Upper lobe of right lung (tissue), 1 donor: Measurements from ENCODE around the gene CHID1. TPM values are rescaled to one million over a fixed set of nuclear protein-coding genes. Genes with fewer than 3 reads are reported as not detected.

Experiments used
- ATAC-seq: fragments of 200-7000 bp; cut with Tn5 transposase; one replicate; pipeline ENCODE4 v1.9.1; 2020; ENCODE audit warnings: mild to moderate bottlenecking, moderate library complexity
- DNase-seq: peaks from one replicate; pipeline ENCODE4 v3.0.0-alpha.2; 2020
- H3K27ac ChIP-seq: fragments of 200-600 bp; one replicate; pipeline ENCODE4 v1.8.0; 2022
- H3K27me3 ChIP-seq: fragments of 200-600 bp; one replicate; pipeline ENCODE4 v1.8.0; 2022; ENCODE audit warnings: mild to moderate bottlenecking
- H3K36me3 ChIP-seq: fragments of 200-600 bp; one replicate; pipeline ENCODE4 v1.8.0; 2022
- H3K4me1 ChIP-seq: fragments of 200-600 bp; one replicate; pipeline ENCODE4 v1.8.0; 2022
- H3K4me3 ChIP-seq: fragments of 200-600 bp; one replicate; pipeline ENCODE4 v1.8.0; 2022; ENCODE audit warnings: mild to moderate bottlenecking
- H3K9me3 ChIP-seq: fragments of 200-600 bp; one replicate; pipeline ENCODE4 v1.8.0; 2022
- CTCF ChIP-seq: fragments of 200-600 bp; IDR thresholded peaks from one replicate; pipeline ENCODE4 v1.8.0; 2022; ENCODE audit warnings: antibody characterized with exemption
- intact Hi-C: fragments of 100-400 bp; cut with DNase I; formaldehyde crosslinking; loops from one replicate; pipeline ENCODE4 v1.11.0; 2022
- total RNA-seq: library from RNA; stranded (reverse); fragmentation: NEBNext Ultra II Directional; extraction: Animal tissue kit (Norgen Biotek cat#: 25700); gene quantifications from one replicate; pipeline ENCODE4 v1.2.1, GENCODE V29; 2021
- donor health status: DM: no; HTN: yes; CAD: no; lungs with severe emphysema.

The CHID1 gene
- total RNA-seq, 1 donor from 2014 or later = 52.9 TPM

- H3K36me3 ChIP-seq = peaks cover 13% of the 10 kb centered on the region
- peak overlapping the region; percentile 76 for H3K27ac ChIP-seq
- intact Hi-C loops = no loop called here
- peaks cover 67% of the 10 kb centered on the region for H3K4me1 ChIP-seq
- no peak for TF ChIP-seq CTCF
- H3K4me3 ChIP-seq = peak overlapping the region; percentile 52
- H3K27me3 ChIP-seq = peaks cover 9% of the 10 kb centered on the region
- ATAC-seq (no peak), DNase-seq (no peak)
- no peaks in the 10 kb centered on the region for H3K9me3 ChIP-seq
These were observed 78.6 kb downstream of the CHID1 start for GRCh38 chr11:831961-832528.

DNA sequence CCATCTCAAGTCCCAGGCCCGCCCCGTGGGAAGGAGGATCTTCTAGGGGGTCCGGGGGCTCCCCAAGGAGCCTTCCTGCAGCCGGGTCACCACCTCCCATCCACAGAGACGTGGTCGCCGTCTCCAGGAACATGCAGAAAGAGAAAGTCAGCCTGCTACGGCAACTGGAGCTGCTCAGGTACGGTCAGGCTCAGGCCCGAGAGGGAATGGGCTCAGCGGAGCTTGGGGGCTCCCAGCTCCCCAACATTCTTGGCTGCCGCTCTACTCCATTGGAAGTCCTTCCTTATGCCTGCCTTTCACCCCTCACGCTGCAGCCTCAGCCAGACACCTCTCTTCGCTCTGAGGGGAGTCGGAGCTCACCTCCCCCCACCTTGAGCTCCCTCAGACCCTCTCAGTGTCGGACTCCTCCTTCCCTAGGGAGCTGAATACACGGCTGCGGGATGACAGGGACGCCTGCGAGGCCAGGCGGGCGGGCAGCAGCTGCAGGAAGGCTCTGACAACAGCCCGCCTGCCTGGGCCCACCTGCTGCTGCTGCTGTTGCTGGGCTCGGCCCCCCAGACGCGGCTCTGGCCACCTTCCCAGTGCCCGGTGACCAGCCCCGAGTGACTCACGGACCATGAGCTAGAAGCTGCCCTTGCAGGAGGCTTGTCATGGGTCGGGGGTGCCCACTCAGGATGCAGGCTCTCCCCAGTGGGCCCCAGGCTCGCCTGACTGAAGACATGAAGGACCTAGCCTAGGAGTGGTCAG, 79.3 kb downstream of the CHID1 start:
- peaks cover 5% of the 10 kb centered on the region for H3K36me3 ChIP-seq
- no peaks in the 10 kb centered on the region for H3K9me3 ChIP-seq
- DNase-seq (no peak), ATAC-seq (no peak)
- TF ChIP-seq CTCF = no peak
- peak overlapping the region; percentile 45 for H3K4me3 ChIP-seq
- H3K27ac ChIP-seq = no peak overlapping the region
- peaks cover 73% of the 10 kb centered on the region for H3K4me1 ChIP-seq
- peaks cover 9% of the 10 kb centered on the region for H3K27me3 ChIP-seq
- intact Hi-C loops = no loop called here

- Histone ChIP-seq H3K27me3 (peaks cover 9% of the 10 kb centered on the region), H3K36me3 (peaks cover 2% of the 10 kb centered on the region), H3K9me3 (no peaks in the 10 kb centered on the region), H3K4me1 (peaks cover 81% of the 10 kb centered on the region), H3K27ac (no peak overlapping the region), H3K4me3 (peak overlapping the region; percentile 45)
- peak; percentile 92 for DNase-seq
- intact Hi-C loops = no loop called here
- peak; percentile 59 for ATAC-seq
- no peak for TF ChIP-seq CTCF
These were observed 80.1 kb downstream of the CHID1 start for GRCh38 chr11:830295-831117.

DNA sequence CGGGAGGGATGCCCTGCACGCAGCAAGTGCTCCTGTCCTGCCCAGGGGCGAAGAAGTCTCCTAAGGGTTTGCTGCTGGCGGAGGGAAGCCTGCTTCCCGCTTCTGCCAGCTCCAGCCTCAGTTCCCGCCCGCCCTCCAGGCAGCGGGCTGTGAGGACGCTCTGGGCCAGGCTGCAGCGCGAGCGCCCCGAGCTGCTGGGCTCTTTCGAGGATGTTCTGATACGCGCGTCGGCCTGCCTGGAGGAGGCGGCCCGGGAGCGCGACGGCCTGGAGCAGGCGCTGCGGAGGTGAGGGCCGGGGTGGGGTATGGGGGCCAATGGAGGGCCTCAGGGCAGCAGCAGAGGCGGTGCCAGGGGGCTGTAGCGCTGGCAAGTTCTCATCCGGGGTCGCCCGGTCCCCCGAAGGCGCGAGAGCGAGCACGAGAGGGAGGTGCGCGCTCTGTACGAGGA, 80.7 kb downstream of the CHID1 start:
- Histone ChIP-seq H3K9me3 (no peaks in the 10 kb centered on the region), H3K27ac (peak overlapping the region; percentile 70), H3K4me1 (peaks cover 77% of the 10 kb centered on the region), H3K4me3 (peak overlapping the region; percentile 45), H3K36me3 (peaks cover 8% of the 10 kb centered on the region), H3K27me3 (peaks cover 9% of the 10 kb centered on the region)
- intact Hi-C loops = no loop called here
- TF ChIP-seq CTCF = no peak
- DNase-seq = no peak
- ATAC-seq = no peak

GRCh38 chr11:829176-829846, 81.3 kb downstream of the CHID1 start:
- intact Hi-C loops = no loop called here
- H3K9me3 ChIP-seq = no peaks in the 10 kb centered on the region
- peak; percentile 1 for ATAC-seq
- H3K36me3 ChIP-seq = peaks cover 14% of the 10 kb centered on the region
- peaks cover 71% of the 10 kb centered on the region for H3K4me1 ChIP-seq
- no peak for DNase-seq
- peak overlapping the region; percentile 70 for H3K27ac ChIP-seq
- H3K27me3 ChIP-seq = peaks cover 9% of the 10 kb centered on the region
- peak overlapping the region; percentile 45 for H3K4me3 ChIP-seq
- no peak for TF ChIP-seq CTCF
